ENCODE measurements around the gene BBOX1.

- TF ChIP-seq, protein P1, sequence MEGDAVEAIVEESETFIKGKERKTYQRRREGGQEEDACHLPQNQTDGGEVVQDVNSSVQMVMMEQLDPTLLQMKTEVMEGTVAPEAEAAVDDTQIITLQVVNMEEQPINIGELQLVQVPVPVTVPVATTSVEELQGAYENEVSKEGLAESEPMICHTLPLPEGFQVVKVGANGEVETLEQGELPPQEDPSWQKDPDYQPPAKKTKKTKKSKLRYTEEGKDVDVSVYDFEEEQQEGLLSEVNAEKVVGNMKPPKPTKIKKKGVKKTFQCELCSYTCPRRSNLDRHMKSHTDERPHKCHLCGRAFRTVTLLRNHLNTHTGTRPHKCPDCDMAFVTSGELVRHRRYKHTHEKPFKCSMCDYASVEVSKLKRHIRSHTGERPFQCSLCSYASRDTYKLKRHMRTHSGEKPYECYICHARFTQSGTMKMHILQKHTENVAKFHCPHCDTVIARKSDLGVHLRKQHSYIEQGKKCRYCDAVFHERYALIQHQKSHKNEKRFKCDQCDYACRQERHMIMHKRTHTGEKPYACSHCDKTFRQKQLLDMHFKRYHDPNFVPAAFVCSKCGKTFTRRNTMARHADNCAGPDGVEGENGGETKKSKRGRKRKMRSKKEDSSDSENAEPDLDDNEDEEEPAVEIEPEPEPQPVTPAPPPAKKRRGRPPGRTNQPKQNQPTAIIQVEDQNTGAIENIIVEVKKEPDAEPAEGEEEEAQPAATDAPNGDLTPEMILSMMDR (IDR thresholded peaks at IDR 0.05), result no peak
- TF ChIP-seq EZH2 (IDR thresholded peaks at IDR 0.05), result no peak
These were observed 28.9 kb upstream of the BBOX1 start for GRCh38 chr11:27011560-27012233.

All from neural progenitor cell (in vitro differentiated cells).